HG02642 (cell line): ENCODE measurements around the gene FHIP1A.

Source experiments
- ATAC-seq: cut with Tn5 transposase; IDR thresholded peaks from one replicate; pipeline ENCODE4 v1.9.1; 2021; ENCODE audit warnings: mild to moderate bottlenecking; ENCODE audit not compliant: unreplicated experiment, poor library complexity

FHIP1A gene

GRCh38 chr4:151417164-151417571, 8.2 kb downstream of the FHIP1A start:
- ATAC-seq = no peak

GRCh38 chr4:151417766-151418376, 8.9 kb downstream of the FHIP1A start:
- no peak for ATAC-seq

GRCh38 chr4:151418385-151418784, 9.4 kb downstream of the FHIP1A start:
- ATAC-seq = no peak

- no peak for ATAC-seq
Observed at GRCh38 chr4:151418856-151419255, 9.9 kb downstream of the FHIP1A start.

- no peak for ATAC-seq
Observed at GRCh38 chr4:151420250-151420807, 11.4 kb downstream of the FHIP1A start.

- ATAC-seq = no peak
Observed at GRCh38 chr4:151422854-151423253, 13.9 kb downstream of the FHIP1A start.

- ATAC-seq = no peak
Observed at GRCh38 chr4:151426513-151426912, 17.5 kb downstream of the FHIP1A start.

- ATAC-seq = no peak
Observed at GRCh38 chr4:151427266-151427665, 18.3 kb downstream of the FHIP1A start.

GRCh38 chr4:151428346-151428745, 19.4 kb downstream of the FHIP1A start:
- no peak for ATAC-seq

- ATAC-seq = no peak
Observed at GRCh38 chr4:151429957-151430570, 21.1 kb downstream of the FHIP1A start.

GRCh38 chr4:151430740-151431457, 21.9 kb downstream of the FHIP1A start:
- no peak for ATAC-seq

- ATAC-seq = no peak
Observed at GRCh38 chr4:151431728-151432127, 22.8 kb downstream of the FHIP1A start.

GRCh38 chr4:151432654-151433053, 23.7 kb downstream of the FHIP1A start:
- ATAC-seq = no peak

- no peak for ATAC-seq
Observed at GRCh38 chr4:151434183-151434860, 25.3 kb downstream of the FHIP1A start.

GRCh38 chr4:151436093-151436518, 27.1 kb downstream of the FHIP1A start:
- ATAC-seq = no peak

GRCh38 chr4:151437505-151437904, 28.5 kb downstream of the FHIP1A start:
- no peak for ATAC-seq

GRCh38 chr4:151438154-151438553, 29.2 kb downstream of the FHIP1A start:
- no peak for ATAC-seq

GRCh38 chr4:151439320-151439719, 30.3 kb downstream of the FHIP1A start:
- no peak for ATAC-seq

GRCh38 chr4:151442002-151442401, 33.0 kb downstream of the FHIP1A start:
- ATAC-seq = no peak

GRCh38 chr4:151443247-151443646, 34.3 kb downstream of the FHIP1A start:
- ATAC-seq = no peak

- ATAC-seq = no peak
Observed at GRCh38 chr4:151443752-151444151, 34.8 kb downstream of the FHIP1A start.
